NK-92 treated with Interleukin-12 subunit alpha and Interleukin-12 subunit beta, amount 100 ng/mL, for 24 hours (cell line): Measurements from ENCODE around the gene CALR3.
"Not testable (repeated sequence)": the region's sequence is repeated elsewhere in the genome, so short reads cannot be mapped to it uniquely, and the experiment has no call there.

Experiments used
- DNase-seq: peaks from one replicate; lab custom pipeline; 2025; lab: John Stamatoyannopoulos, UW

Gene CALR3

GRCh38 chr19:16457195-16457953 lies 38.6 kb downstream of the CALR3 start:
- no peak for DNase-seq

GRCh38 chr19:16456652-16457194 lies 39.2 kb downstream of the CALR3 start:
- no peak for DNase-seq

- no peak for DNase-seq
These were observed 40.5 kb downstream of the CALR3 start for GRCh38 chr19:16455489-16455888.

GRCh38 chr19:16454351-16454918 lies 41.5 kb downstream of the CALR3 start:
- no peak for DNase-seq

- no peak for DNase-seq
These were observed 43.6 kb downstream of the CALR3 start for GRCh38 chr19:16452325-16452724.

- peak; percentile 30 for DNase-seq
These were observed 46.5 kb downstream of the CALR3 start for GRCh38 chr19:16449330-16449961.

- not testable (repeated sequence) for DNase-seq
These were observed 47.1 kb downstream of the CALR3 start for GRCh38 chr19:16448872-16449271.

GRCh38 chr19:16446724-16447368 lies 49.1 kb downstream of the CALR3 start:
- peak; percentile 40 for DNase-seq

GRCh38 chr19:16446108-16446723 lies 49.8 kb downstream of the CALR3 start:
- no peak for DNase-seq

GRCh38 chr19:16445238-16446107 lies 50.5 kb downstream of the CALR3 start:
- no peak for DNase-seq

- DNase-seq = no peak
These were observed 51.7 kb downstream of the CALR3 start for GRCh38 chr19:16444269-16444600.

- DNase-seq = no peak
These were observed 53.3 kb downstream of the CALR3 start for GRCh38 chr19:16442386-16443276.

GRCh38 chr19:16441661-16442162 lies 54.3 kb downstream of the CALR3 start:
- no peak for DNase-seq

GRCh38 chr19:16436780-16437332 lies 59.1 kb downstream of the CALR3 start:
- no peak for DNase-seq

- no peak for DNase-seq
These were observed 59.8 kb downstream of the CALR3 start for GRCh38 chr19:16435999-16436650.

- DNase-seq = no peak
These were observed 60.6 kb downstream of the CALR3 start for GRCh38 chr19:16435238-16435917.

- DNase-seq = no peak
These were observed 62.0 kb downstream of the CALR3 start for GRCh38 chr19:16433986-16434385.

- no peak for DNase-seq
These were observed 66.2 kb downstream of the CALR3 start for GRCh38 chr19:16429759-16430091.
